Astrocyte (in vitro differentiated cells and primary cell): ENCODE data around the gene KLRB1. TPM values are rescaled to one million over a fixed set of nuclear protein-coding genes. Genes with fewer than 3 reads are reported as not detected.

ENCODE experiments used
- DNase-seq: peaks from one replicate; pipeline ENCODE4 v3.0.0-alpha.2; 2010; ENCODE audit warnings: low read depth
- FAIRE-seq: peaks from 2 replicates; lab custom pipeline; 2011; peaks lifted over from hg19 to GRCh38; lab: Jason Lieb, UNC
- H2AFZ ChIP-seq: 2 replicates; pipeline ENCODE4 v1.6.0; 2012; ENCODE audit warnings: low read depth, low read length, inconsistent platforms
- H3K27ac ChIP-seq: 2 replicates; pipeline ENCODE4 v1.5.1; 2011; ENCODE audit warnings: low read depth, low read length, inconsistent platforms
- H3K27me3 ChIP-seq: 2 replicates; pipeline ENCODE4 v1.6.0; 2011; ENCODE audit warnings: low read length, inconsistent platforms; ENCODE audit not compliant: insufficient read depth
- H3K36me3 ChIP-seq: 2 replicates; pipeline ENCODE4 v1.5.1; 2011; ENCODE audit warnings: low read length, inconsistent platforms; ENCODE audit not compliant: insufficient read depth
- H3K4me1 ChIP-seq: 2 replicates; pipeline ENCODE4 v1.5.1; 2011; ENCODE audit warnings: low read length, inconsistent platforms; ENCODE audit not compliant: insufficient read depth
- H3K4me2 ChIP-seq: 2 replicates; pipeline ENCODE4 v1.6.0; 2012; ENCODE audit warnings: low read length, inconsistent platforms
- H3K4me3 ChIP-seq: 2 replicates; pipeline ENCODE4 v1.5.1; 2011; ENCODE audit warnings: low read depth, mild to moderate bottlenecking, low read length, inconsistent platforms; ENCODE audit not compliant: insufficient read depth
- H3K79me2 ChIP-seq: 2 replicates; pipeline ENCODE4 v1.6.0; 2012; ENCODE audit warnings: mild to moderate bottlenecking, low read length, inconsistent platforms; ENCODE audit not compliant: insufficient read depth
- H3K9ac ChIP-seq: 2 replicates; pipeline ENCODE4 v1.6.0; 2012; ENCODE audit warnings: mild to moderate bottlenecking, low read length, inconsistent platforms
- H3K9me3 ChIP-seq: 2 replicates; pipeline ENCODE4 v1.5.1; 2012; ENCODE audit warnings: low read depth, mild to moderate bottlenecking, low read length, inconsistent platforms; ENCODE audit not compliant: insufficient read depth
- H4K20me1 ChIP-seq: 2 replicates; pipeline ENCODE4 v1.6.0; 2012; ENCODE audit warnings: low read length, inconsistent platforms; ENCODE audit not compliant: insufficient read depth
- H3K27ac Mint-ChIP-seq: one replicate; pipeline ENCODE4 v1.8.0; 2021; ENCODE audit warnings: mild to moderate bottlenecking, mixed read lengths; ENCODE audit not compliant: unreplicated experiment
- H3K27me3 Mint-ChIP-seq: one replicate; pipeline ENCODE4 v1.8.0; 2021; ENCODE audit warnings: low read depth, mixed read lengths; ENCODE audit not compliant: unreplicated experiment
- H3K36me3 Mint-ChIP-seq: one replicate; pipeline ENCODE4 v1.8.0; 2021; ENCODE audit warnings: low read depth, mixed read lengths; ENCODE audit not compliant: unreplicated experiment
- H3K4me1 Mint-ChIP-seq: one replicate; pipeline ENCODE4 v1.8.0; 2021; ENCODE audit warnings: low read depth, mixed read lengths; ENCODE audit not compliant: unreplicated experiment
- H3K4me3 Mint-ChIP-seq: one replicate; pipeline ENCODE4 v1.8.0; 2021; ENCODE audit warnings: mild to moderate bottlenecking, moderate library complexity, mixed read lengths; ENCODE audit not compliant: unreplicated experiment
- H3K9me3 Mint-ChIP-seq: one replicate; pipeline ENCODE4 v1.8.0; 2021; ENCODE audit warnings: mild to moderate bottlenecking, mixed read lengths; ENCODE audit not compliant: unreplicated experiment
- EZH2 ChIP-seq: IDR thresholded peaks from 2 replicates; pipeline ENCODE4 v1.6.1; 2012; ENCODE audit warnings: mild to moderate bottlenecking, low read length, inconsistent platforms; ENCODE audit not compliant: insufficient read depth
- total RNA-seq: library from RNA; stranded (reverse); gene quantifications from 2 replicates; pipeline ENCODE4 v1.2.1, GENCODE V29; 2021
- TF ChIP-seq, protein P1 (sequence below): IDR thresholded peaks from 2 replicates; pipeline ENCODE4 v1.5.1; 2011; ENCODE audit warnings: low read depth, mild to moderate bottlenecking, inconsistent platforms, low read length, moderate library complexity; ENCODE audit not compliant: insufficient read depth

KLRB1 gene
- total RNA-seq, 1 donor from 2014 or later, result not detected

DNA sequence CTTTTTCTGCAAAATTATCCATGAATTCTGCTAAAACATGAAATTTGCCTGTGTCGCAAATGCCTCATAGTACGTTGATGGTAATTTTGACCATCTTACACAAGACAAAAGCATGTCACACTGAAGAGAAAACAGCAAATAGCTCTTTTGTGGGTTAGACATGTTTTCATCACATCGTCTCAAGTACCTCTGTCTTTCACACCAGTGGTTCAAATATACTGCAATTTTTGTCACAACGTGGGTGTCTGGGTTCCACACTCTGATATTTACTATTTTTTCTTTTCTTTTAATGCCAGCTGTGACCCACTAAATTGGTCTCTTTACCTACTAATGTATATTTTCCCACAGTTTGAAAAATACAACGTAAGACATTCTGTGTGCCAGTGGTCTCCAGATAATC is 10.4 kb downstream of the KLRB1 start:
- H3K9me3 ChIP-seq, result no peaks in the 10 kb centered on the region
- H3K27me3 ChIP-seq, result no peaks in the 10 kb centered on the region
- no peak overlapping the region for H3K27ac Mint-ChIP-seq
- H3K9me3 Mint-ChIP-seq, result no peaks in the 10 kb centered on the region
- DNase-seq (no peak), FAIRE-seq (no peak)
- no peaks in the 10 kb centered on the region for H3K79me2 ChIP-seq
- no peak overlapping the region for H3K9ac ChIP-seq
- H3K27ac ChIP-seq, result no peak overlapping the region
- H4K20me1 ChIP-seq, result no peaks in the 10 kb centered on the region
- H3K36me3 Mint-ChIP-seq, result no peaks in the 10 kb centered on the region
- TF ChIP-seq, protein P1, sequence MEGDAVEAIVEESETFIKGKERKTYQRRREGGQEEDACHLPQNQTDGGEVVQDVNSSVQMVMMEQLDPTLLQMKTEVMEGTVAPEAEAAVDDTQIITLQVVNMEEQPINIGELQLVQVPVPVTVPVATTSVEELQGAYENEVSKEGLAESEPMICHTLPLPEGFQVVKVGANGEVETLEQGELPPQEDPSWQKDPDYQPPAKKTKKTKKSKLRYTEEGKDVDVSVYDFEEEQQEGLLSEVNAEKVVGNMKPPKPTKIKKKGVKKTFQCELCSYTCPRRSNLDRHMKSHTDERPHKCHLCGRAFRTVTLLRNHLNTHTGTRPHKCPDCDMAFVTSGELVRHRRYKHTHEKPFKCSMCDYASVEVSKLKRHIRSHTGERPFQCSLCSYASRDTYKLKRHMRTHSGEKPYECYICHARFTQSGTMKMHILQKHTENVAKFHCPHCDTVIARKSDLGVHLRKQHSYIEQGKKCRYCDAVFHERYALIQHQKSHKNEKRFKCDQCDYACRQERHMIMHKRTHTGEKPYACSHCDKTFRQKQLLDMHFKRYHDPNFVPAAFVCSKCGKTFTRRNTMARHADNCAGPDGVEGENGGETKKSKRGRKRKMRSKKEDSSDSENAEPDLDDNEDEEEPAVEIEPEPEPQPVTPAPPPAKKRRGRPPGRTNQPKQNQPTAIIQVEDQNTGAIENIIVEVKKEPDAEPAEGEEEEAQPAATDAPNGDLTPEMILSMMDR, result no peak
- no peak for TF ChIP-seq EZH2
- H3K4me3 Mint-ChIP-seq, result no peak overlapping the region
- H3K4me1 ChIP-seq, result no peaks in the 10 kb centered on the region
- no peak overlapping the region for H3K4me3 ChIP-seq
- no peaks in the 10 kb centered on the region for H3K27me3 Mint-ChIP-seq
- no peak overlapping the region for H2AFZ ChIP-seq
- H3K36me3 ChIP-seq, result no peaks in the 10 kb centered on the region
- H3K4me2 ChIP-seq, result no peak overlapping the region
- H3K4me1 Mint-ChIP-seq, result no peaks in the 10 kb centered on the region

DNA sequence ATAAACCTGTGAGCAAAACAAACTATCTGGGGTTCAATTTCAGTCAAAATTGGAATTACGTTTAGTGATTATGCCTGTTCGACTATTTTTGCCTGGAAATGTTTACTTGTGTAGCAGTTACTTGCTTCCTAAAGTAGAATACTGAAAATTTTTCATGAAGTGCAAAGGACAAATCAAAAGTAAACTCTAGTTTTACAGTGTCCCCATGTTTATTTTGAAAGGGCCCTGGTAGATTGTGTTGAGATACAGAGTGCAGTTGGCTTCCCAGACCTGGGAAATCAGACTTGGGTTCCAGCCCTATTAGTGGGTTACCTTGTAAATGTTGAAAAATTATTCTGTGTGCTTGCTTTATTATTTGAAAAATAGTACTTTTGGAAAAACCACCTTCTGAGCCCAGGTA is 17.3 kb downstream of the KLRB1 start:
- Mint-ChIP-seq H3K4me3 (no peak overlapping the region), H3K27ac (no peak overlapping the region), H3K4me1 (no peaks in the 10 kb centered on the region), H3K27me3 (no peaks in the 10 kb centered on the region), H3K36me3 (no peaks in the 10 kb centered on the region), H3K9me3 (no peaks in the 10 kb centered on the region)
- Histone ChIP-seq H3K9ac (no peak overlapping the region), H4K20me1 (no peaks in the 10 kb centered on the region), H3K4me2 (no peak overlapping the region), H3K9me3 (no peaks in the 10 kb centered on the region), H3K36me3 (no peaks in the 10 kb centered on the region), H3K27me3 (no peaks in the 10 kb centered on the region), H3K4me3 (no peak overlapping the region), H3K27ac (no peak overlapping the region), H2AFZ (no peak overlapping the region), H3K79me2 (no peaks in the 10 kb centered on the region), H3K4me1 (no peaks in the 10 kb centered on the region)
- no peak for TF ChIP-seq EZH2
- TF ChIP-seq, protein P1, result no peak
- FAIRE-seq (no peak), DNase-seq (no peak)

DNA sequence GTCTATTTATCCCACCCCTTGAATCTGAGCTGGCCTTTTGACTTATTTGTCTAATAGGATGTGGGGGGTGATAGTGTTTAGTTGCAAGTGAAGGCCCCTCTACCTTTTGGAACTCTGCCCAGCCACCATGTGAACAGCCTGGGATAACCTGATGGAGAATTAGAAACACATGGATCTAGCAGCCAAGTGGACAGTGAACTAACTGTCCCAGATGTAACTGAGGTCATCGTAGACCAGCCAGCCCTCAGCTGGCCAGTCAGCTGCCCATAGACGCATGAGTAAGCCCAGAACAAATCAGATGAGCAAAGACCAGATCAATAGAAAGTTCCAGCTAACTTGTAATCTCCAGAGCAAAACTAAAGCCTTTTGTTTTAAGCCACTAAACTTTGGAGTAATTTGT is 19.0 kb downstream of the KLRB1 start:
- DNase-seq, result no peak
- Mint-ChIP-seq H3K4me1 (no peaks in the 10 kb centered on the region), H3K9me3 (no peaks in the 10 kb centered on the region), H3K4me3 (no peak overlapping the region), H3K27me3 (no peaks in the 10 kb centered on the region), H3K36me3 (no peaks in the 10 kb centered on the region), H3K27ac (no peak overlapping the region)
- H4K20me1 ChIP-seq, result no peaks in the 10 kb centered on the region
- no peak overlapping the region for H3K9ac ChIP-seq
- no peaks in the 10 kb centered on the region for H3K4me1 ChIP-seq
- no peak for FAIRE-seq
- H2AFZ ChIP-seq, result no peak overlapping the region
- no peak overlapping the region for H3K4me3 ChIP-seq
- no peaks in the 10 kb centered on the region for H3K27me3 ChIP-seq
- H3K27ac ChIP-seq, result no peak overlapping the region
- no peaks in the 10 kb centered on the region for H3K9me3 ChIP-seq
- H3K36me3 ChIP-seq, result no peaks in the 10 kb centered on the region
- no peak for TF ChIP-seq EZH2
- TF ChIP-seq, protein P1, result no peak
- no peaks in the 10 kb centered on the region for H3K79me2 ChIP-seq
- no peak overlapping the region for H3K4me2 ChIP-seq
